ENCODE results near the gene KPNA3. TPM values are rescaled to one million over a fixed set of nuclear protein-coding genes. Genes with fewer than 3 reads are reported as not detected.
"Not testable (repeated sequence)": the region's sequence is repeated elsewhere in the genome, so short reads cannot be mapped to it uniquely, and the experiment has no call there.

Gene KPNA3
- total RNA-seq, 5 donors from 2014 or later (not counting 1 experiment from before 2014, with no cell fraction given) = 19.6 to 22.3 (median 21.4) TPM

DNA sequence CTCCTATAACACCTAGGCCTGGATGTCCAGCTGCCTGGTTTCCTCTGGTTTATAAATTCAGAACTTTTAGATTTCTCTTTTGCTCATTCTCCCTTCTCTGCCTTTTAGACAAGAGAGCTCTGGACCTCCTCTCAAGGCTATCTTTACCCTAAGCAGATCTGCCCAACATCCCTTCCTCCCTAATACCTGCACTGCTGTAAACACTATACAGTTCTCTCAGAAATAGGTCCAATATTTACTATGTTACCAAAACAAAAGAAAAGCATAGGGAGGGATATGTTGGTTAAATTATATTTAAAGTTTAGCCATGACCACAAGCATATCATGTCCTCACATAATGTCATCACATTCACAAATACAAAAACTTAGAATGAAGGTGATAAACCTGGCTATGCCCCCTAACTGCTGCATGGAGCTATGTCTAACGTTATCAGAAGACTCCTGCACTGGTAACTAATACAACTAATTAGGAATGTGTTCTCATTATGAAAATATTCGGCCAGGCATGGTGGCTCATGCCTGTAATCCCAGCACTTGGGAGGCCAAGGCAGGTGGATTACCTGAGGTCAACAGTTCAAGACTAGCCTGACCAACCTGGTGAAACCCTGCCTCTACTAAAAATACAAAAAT lies 18.0 kb downstream of the KPNA3 start:
- DNase-seq (no peak), ATAC-seq (replicated peaks in 1 of 4) (no peak)
- POLR2A ChIA-PET = interaction anchor here in 1 of 2 donors (0.5 kb wide), 1 partner anchor 1602 kb away, joined by 3 read pairs; no protein-coding TSS in a partner anchor
- CTCF ChIA-PET = no interaction called here
- H3K27me3 Mint-ChIP-seq = no peaks in the 10 kb centered on the region
- peaks cover 2 to 7% of the 10 kb centered on the region in 2 experiments for H3K4me1 ChIP-seq (ENCODE audit: control insufficient read depth in 1 of 2, extremely low read depth in 1 of 2, insufficient read depth in 2 of 2, low read length in 2 of 2)
- no CpG with 5 or more reads among the region's 2 CpGs for WGBS (ENCODE audit: insufficient coverage)
- H3K4me3 ChIP-seq (ENCODE audit: control insufficient read depth in 1 of 2, extremely low read depth in 1 of 2, low read length in 1 of 2) = no peak overlapping the region
- peaks cover 0 to 4% of the 10 kb centered on the region in 2 donors for H3K36me3 ChIP-seq (ENCODE audit: control insufficient read depth in 2 of 2, extremely low read depth in 1 of 2, insufficient read depth in 1 of 2, low read length in 1 of 2)
- H3K36me3 Mint-ChIP-seq = no peaks in the 10 kb centered on the region
- H3K27ac ChIP-seq (ENCODE audit: low read length) = no peak overlapping the region
- H3K27ac Mint-ChIP-seq = no peak overlapping the region
- peaks cover 55 to 60% (median 59%) of the 10 kb centered on the region in 3 donors for H3K4me1 Mint-ChIP-seq
- no peaks in the 10 kb centered on the region for H3K9me3 Mint-ChIP-seq
- H3K27me3 ChIP-seq (replicated peaks in 1 of 2; ENCODE audit: control insufficient read depth in 2 of 2, extremely low read depth in 1 of 2, insufficient read depth in 2 of 2, low read length in 1 of 2) = no peaks in the 10 kb centered on the region
- H3K9me3 ChIP-seq = no peaks in the 10 kb centered on the region
- H3K4me3 Mint-ChIP-seq = no peak overlapping the region

DNA sequence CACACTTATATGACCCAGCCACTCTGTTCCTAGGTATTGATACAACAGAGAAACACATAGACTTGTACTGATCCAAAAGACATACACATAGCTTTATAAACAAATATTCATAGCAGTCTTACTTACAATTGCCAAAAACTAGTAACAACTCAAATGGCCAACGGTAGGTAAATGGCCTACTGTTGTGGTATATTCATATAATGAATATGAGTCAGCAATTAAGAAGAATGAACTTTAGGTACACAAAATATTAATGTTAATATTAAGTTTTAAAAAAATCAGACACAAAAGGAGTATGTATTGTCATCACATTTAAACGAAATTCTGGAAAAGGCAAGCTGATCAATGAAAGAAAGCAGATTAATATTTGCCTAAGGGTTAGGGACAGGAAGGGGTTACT lies 19.7 kb downstream of the KPNA3 start:
- Mint-ChIP-seq H3K9me3 (no peaks in the 10 kb centered on the region), H3K27me3 (no peaks in the 10 kb centered on the region), H3K4me1 (peaks cover 48 to 57% (median 51%) of the 10 kb centered on the region in 3 donors), H3K36me3 (no peaks in the 10 kb centered on the region), H3K27ac (no peak overlapping the region), H3K4me3 (no peak overlapping the region)
- Histone ChIP-seq H3K27me3 (replicated peaks in 1 of 2; ENCODE audit: control insufficient read depth in 2 of 2, extremely low read depth in 1 of 2, insufficient read depth in 2 of 2, low read length in 1 of 2) (no peaks in the 10 kb centered on the region), H3K27ac (ENCODE audit: low read length) (no peak overlapping the region), H3K9me3 (no peaks in the 10 kb centered on the region), H3K4me3 (ENCODE audit: control insufficient read depth in 1 of 2, extremely low read depth in 1 of 2, low read length in 1 of 2) (no peak overlapping the region), H3K36me3 (ENCODE audit: control insufficient read depth in 2 of 2, extremely low read depth in 1 of 2, insufficient read depth in 1 of 2, low read length in 1 of 2) (peaks cover 0 to 4% of the 10 kb centered on the region in 2 donors), H3K4me1 (ENCODE audit: control insufficient read depth in 1 of 2, extremely low read depth in 1 of 2, insufficient read depth in 2 of 2, low read length in 2 of 2) (peaks cover under 1 to 4% of the 10 kb centered on the region in 2 experiments)
- DNase-seq = no peak
- no peak for ATAC-seq (replicated peaks in 1 of 4)
- ChIA-PET POLR2A (no interaction called here), CTCF (interaction anchor here in 1 of 2 donors (0.5 to 1.0 kb wide), 2 partner anchors 18 to 19 kb away, joined by 3 to 5 read pairs; no protein-coding TSS in a partner anchor)
- WGBS (ENCODE audit: insufficient coverage) = no CpG with 5 or more reads among the region's 2 CpGs

DNA sequence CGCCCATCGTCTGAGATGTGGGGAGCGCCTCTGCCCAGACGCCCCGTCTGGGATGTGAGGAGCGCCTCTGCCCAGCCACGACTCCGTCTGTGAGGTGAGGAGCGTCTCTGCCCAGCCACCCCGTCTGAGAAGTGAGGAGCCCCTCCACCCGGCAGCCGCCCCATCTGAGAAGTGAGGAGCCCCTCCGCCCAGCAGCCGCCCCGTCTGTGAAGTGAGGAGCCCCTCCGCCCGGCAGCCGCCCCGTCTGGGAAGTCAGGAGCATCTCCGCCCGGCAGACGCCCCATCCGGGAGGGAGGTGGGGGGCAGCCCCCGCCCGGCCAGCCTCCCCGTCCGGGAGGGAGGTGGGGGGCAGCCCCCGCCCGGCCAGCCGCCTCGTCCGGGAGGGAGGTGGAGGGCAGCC lies 30.7 kb downstream of the KPNA3 start:
- ATAC-seq (replicated peaks in 1 of 4); CTCF ChIA-PET; H3K9me3 Mint-ChIP-seq; H3K27me3 Mint-ChIP-seq; H3K27me3 ChIP-seq (replicated peaks in 1 of 2; ENCODE audit: control insufficient read depth in 2 of 2, extremely low read depth in 1 of 2, insufficient read depth in 2 of 2, low read length in 1 of 2); H3K4me3 ChIP-seq (ENCODE audit: control insufficient read depth in 1 of 2, extremely low read depth in 1 of 2, low read length in 1 of 2); H3K27ac ChIP-seq (ENCODE audit: low read length); POLR2A ChIA-PET; H3K36me3 ChIP-seq (ENCODE audit: control insufficient read depth in 2 of 2, extremely low read depth in 1 of 2, insufficient read depth in 1 of 2, low read length in 1 of 2); H3K4me1 ChIP-seq (ENCODE audit: control insufficient read depth in 1 of 2, extremely low read depth in 1 of 2, insufficient read depth in 2 of 2, low read length in 2 of 2); H3K9me3 ChIP-seq; H3K27ac Mint-ChIP-seq; H3K4me3 Mint-ChIP-seq; DNase-seq: not testable (repeated sequence)
- Mint-ChIP-seq H3K36me3 (peaks cover 26% of the 10 kb centered on the region), H3K4me1 (peaks cover 43 to 49% (median 49%) of the 10 kb centered on the region in 3 donors)
- WGBS (ENCODE audit: insufficient coverage) = 100% methylated on average over 6 of the region's 32 CpGs

DNA sequence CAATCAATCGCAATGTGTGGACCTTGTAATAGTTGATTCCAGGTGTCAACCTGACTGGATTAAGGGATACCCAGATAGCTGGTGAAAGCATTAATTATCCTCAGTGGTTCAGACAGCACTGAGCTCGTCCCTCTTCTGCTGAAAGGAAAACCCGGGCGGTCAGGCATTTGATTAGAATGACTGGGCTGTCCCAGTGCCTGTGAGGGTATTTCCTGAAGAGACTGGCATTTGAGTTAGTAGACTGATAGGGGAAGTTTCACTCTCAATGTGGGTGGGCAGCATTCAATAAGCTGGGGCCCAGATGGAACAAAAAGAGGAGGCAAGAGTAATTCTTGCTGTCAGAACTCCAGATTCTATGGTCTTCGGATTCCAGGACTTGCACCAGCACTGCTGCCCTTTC lies 31.9 kb downstream of the KPNA3 start:
- Histone ChIP-seq H3K27me3 (replicated peaks in 1 of 2; ENCODE audit: control insufficient read depth in 2 of 2, extremely low read depth in 1 of 2, insufficient read depth in 2 of 2, low read length in 1 of 2) (no peaks in the 10 kb centered on the region), H3K9me3 (no peaks in the 10 kb centered on the region), H3K4me1 (ENCODE audit: control insufficient read depth in 1 of 2, extremely low read depth in 1 of 2, insufficient read depth in 2 of 2, low read length in 2 of 2) (peaks cover 0 to 7% of the 10 kb centered on the region in 2 experiments), H3K27ac (ENCODE audit: low read length) (no peak overlapping the region), H3K36me3 (ENCODE audit: control insufficient read depth in 2 of 2, extremely low read depth in 1 of 2, insufficient read depth in 1 of 2, low read length in 1 of 2) (no peaks in the 10 kb centered on the region), H3K4me3 (ENCODE audit: control insufficient read depth in 1 of 2, extremely low read depth in 1 of 2, low read length in 1 of 2) (no peak overlapping the region)
- Mint-ChIP-seq H3K4me1 (peaks cover 54 to 56% (median 56%) of the 10 kb centered on the region in 3 donors), H3K27me3 (no peaks in the 10 kb centered on the region), H3K36me3 (peaks cover 26% of the 10 kb centered on the region), H3K9me3 (peaks cover 0 to 6% (median 0%) of the 10 kb centered on the region in 3 donors), H3K4me3 (no peak overlapping the region), H3K27ac (no peak overlapping the region)
- POLR2A ChIA-PET = no interaction called here
- CTCF ChIA-PET = no interaction called here
- DNase-seq (no peak), ATAC-seq (replicated peaks in 1 of 4) (no peak)
- WGBS (ENCODE audit: insufficient coverage) = 73% methylated on average over 3 of the region's 5 CpGs

DNA sequence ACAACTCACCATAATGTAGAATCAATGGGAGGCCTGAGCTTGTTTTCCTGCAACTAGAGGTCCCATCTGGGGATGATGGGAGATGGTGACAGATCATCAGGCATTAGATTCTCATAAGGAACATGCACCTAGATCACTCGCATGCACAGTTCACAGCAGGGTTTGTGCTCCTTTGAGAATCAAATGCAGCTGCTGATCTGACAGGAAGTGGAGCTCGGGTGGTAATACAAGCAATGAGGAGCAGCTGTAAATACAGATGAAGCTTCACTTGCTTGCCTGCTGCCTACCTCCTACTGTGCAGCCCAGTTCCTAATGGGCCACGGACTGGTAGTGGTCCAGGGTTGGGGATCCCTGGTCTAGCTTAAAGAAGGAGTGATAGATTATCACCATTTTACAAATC lies 33.0 kb downstream of the KPNA3 start:
- no peaks in the 10 kb centered on the region for H3K9me3 ChIP-seq
- DNase-seq = peak in 6 of 35 experiments; percentile 2 to 29 (median 4)
- Mint-ChIP-seq H3K9me3 (peaks cover 0 to 5% (median 0%) of the 10 kb centered on the region in 3 donors), H3K27ac (peak overlapping the region in 1 of 2 donors; percentile 58), H3K27me3 (no peaks in the 10 kb centered on the region), H3K36me3 (peaks cover 25% of the 10 kb centered on the region), H3K4me3 (peak overlapping the region in 1 of 3 donors; percentile 28), H3K4me1 (peaks cover 57 to 60% (median 59%) of the 10 kb centered on the region in 3 donors)
- ATAC-seq (replicated peaks in 1 of 4) = peak in 3 of 4 experiments; percentile 34 to 58 (median 40)
- 14% methylated on average over 1 of the region's 3 CpGs for WGBS (ENCODE audit: insufficient coverage)
- no peak overlapping the region for H3K4me3 ChIP-seq (ENCODE audit: control insufficient read depth in 1 of 2, extremely low read depth in 1 of 2, low read length in 1 of 2)
- ChIA-PET CTCF (interaction anchor here in 1 of 2 donors (0.6 to 1.1 kb wide), 3 partner anchors 31 to 157 kb away, joined by 3 to 4 read pairs (median 3); no protein-coding TSS in a partner anchor), POLR2A (interaction anchor here in 1 of 2 donors (0.7 kb wide), 1 partner anchor 68 kb away, joined by 4 read pairs; the partner anchor contains the start of gene EBPL)
- H3K4me1 ChIP-seq (ENCODE audit: control insufficient read depth in 1 of 2, extremely low read depth in 1 of 2, insufficient read depth in 2 of 2, low read length in 2 of 2) = peaks cover 0 to 7% of the 10 kb centered on the region in 2 experiments
- H3K27ac ChIP-seq (ENCODE audit: low read length) = no peak overlapping the region
- no peaks in the 10 kb centered on the region for H3K27me3 ChIP-seq (replicated peaks in 1 of 2; ENCODE audit: control insufficient read depth in 2 of 2, extremely low read depth in 1 of 2, insufficient read depth in 2 of 2, low read length in 1 of 2)
- no peaks in the 10 kb centered on the region for H3K36me3 ChIP-seq (ENCODE audit: control insufficient read depth in 2 of 2, extremely low read depth in 1 of 2, insufficient read depth in 1 of 2, low read length in 1 of 2)

DNA sequence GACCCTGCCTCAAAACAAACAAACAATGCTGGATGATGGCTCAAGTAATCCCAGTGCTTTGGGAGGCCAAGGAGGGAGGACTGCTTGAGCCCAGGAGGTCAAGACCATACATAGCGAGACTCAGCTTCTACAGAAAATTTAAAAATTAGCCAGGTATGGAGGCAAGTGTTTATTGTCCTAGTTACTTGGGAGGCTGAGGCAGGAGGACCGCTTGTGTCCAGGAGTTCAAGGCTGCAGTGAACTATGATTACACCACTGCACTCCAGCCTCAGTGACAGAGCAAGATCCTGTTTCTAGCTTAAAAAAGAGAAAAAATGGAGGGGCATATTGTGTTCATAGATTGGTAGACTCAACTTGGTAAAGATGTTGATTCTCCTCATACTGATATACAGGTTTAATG lies 36.2 kb downstream of the KPNA3 start:
- WGBS (ENCODE audit: insufficient coverage) = no CpG with 5 or more reads among the region's 2 CpGs
- CTCF ChIA-PET = interaction anchor here in 1 of 2 donors (0.6 kb wide), 1 partner anchor 1878 kb away, joined by 5 read pairs; no protein-coding TSS in a partner anchor
- no peaks in the 10 kb centered on the region for H3K27me3 ChIP-seq (replicated peaks in 1 of 2; ENCODE audit: control insufficient read depth in 2 of 2, extremely low read depth in 1 of 2, insufficient read depth in 2 of 2, low read length in 1 of 2)
- no peaks in the 10 kb centered on the region for H3K9me3 ChIP-seq
- peaks cover 0 to 10% of the 10 kb centered on the region in 2 experiments for H3K4me1 ChIP-seq (ENCODE audit: control insufficient read depth in 1 of 2, extremely low read depth in 1 of 2, insufficient read depth in 2 of 2, low read length in 2 of 2)
- Mint-ChIP-seq H3K27ac (no peak overlapping the region), H3K4me1 (peaks cover 73 to 84% (median 76%) of the 10 kb centered on the region in 3 donors), H3K9me3 (no peaks in the 10 kb centered on the region), H3K4me3 (no peak overlapping the region), H3K36me3 (peaks cover 20% of the 10 kb centered on the region), H3K27me3 (no peaks in the 10 kb centered on the region)
- DNase-seq (no peak), ATAC-seq (replicated peaks in 1 of 4) (no peak)
- no peak overlapping the region for H3K27ac ChIP-seq (ENCODE audit: low read length)
- POLR2A ChIA-PET = no interaction called here
- no peak overlapping the region for H3K4me3 ChIP-seq (ENCODE audit: control insufficient read depth in 1 of 2, extremely low read depth in 1 of 2, low read length in 1 of 2)
- no peaks in the 10 kb centered on the region for H3K36me3 ChIP-seq (ENCODE audit: control insufficient read depth in 2 of 2, extremely low read depth in 1 of 2, insufficient read depth in 1 of 2, low read length in 1 of 2)
